Central memory CD8-positive, alpha-beta T cell (primary cell): ENCODE measurements around the gene CENPQ.

Experiments
- ATAC-seq: fragments of 150-1000 bp; cut with Tn5 transposase; replicated peaks from 2 replicates; pipeline ENCODE4 v1.10.0; 2022; ENCODE audit warnings: mild to moderate bottlenecking, moderate FRiP score, moderate number of reproducible peaks; ENCODE audit not compliant: poor library complexity, severe bottlenecking; ENCODE audit errors: extremely low read depth
- DNase-seq, 2 donors: peaks; one replicate each; pipeline ENCODE4 v3.0.0; 2021; ENCODE audit warnings: low spot score in 2 of 2
- H3K27ac Mint-ChIP-seq: one replicate; pipeline ENCODE4 v1.8.0; 2022; ENCODE audit warnings: low read depth, mild to moderate bottlenecking, moderate library complexity, mixed read lengths
- H3K27me3 Mint-ChIP-seq: one replicate; pipeline ENCODE4 v1.8.0; 2022; ENCODE audit warnings: mixed read lengths
- H3K36me3 Mint-ChIP-seq: one replicate; pipeline ENCODE4 v1.8.0; 2022; ENCODE audit warnings: mild to moderate bottlenecking, moderate library complexity, mixed read lengths; ENCODE audit not compliant: insufficient read depth
- H3K4me1 Mint-ChIP-seq: one replicate; pipeline ENCODE4 v1.8.0; 2022; ENCODE audit warnings: mixed read lengths
- H3K4me3 Mint-ChIP-seq: one replicate; pipeline ENCODE4 v1.8.0; 2022; ENCODE audit warnings: mild to moderate bottlenecking, moderate library complexity, mixed read lengths
- H3K9me3 Mint-ChIP-seq: one replicate; pipeline ENCODE4 v1.8.0; 2022; ENCODE audit warnings: mixed read lengths

CENPQ gene

DNA sequence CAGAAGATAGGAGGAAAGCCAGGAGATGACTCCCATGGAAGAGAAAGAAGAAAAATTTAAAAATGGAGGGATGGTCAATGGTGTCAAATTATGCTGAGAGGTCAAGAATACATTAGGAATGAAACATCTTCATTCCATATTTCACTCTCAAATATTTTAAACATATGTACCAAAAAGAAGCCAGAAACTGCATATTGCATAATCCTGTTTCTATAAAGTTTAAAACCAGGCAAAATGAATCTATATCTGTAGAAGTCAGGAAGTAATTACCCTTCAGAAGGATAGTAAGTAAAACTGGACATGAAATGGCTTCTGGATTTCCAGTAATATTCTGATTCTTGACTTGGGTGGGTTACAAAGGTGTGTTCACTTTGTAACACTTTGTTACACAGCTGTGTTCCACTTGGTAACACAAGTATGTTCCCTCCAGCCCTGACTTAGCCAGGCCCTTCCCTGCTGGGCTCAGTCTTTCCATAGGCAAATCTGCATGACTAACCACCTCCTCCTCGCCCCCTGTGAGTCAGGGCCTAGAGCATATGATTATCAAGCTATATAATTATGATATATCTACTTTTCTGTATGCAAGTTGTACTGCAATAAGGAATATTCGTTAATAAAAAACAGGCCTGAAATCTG lies 67.1 kb downstream of the CENPQ start:
- H3K4me3 Mint-ChIP-seq, result no peak overlapping the region
- peaks cover 20% of the 10 kb centered on the region for H3K27me3 Mint-ChIP-seq
- H3K4me1 Mint-ChIP-seq, result no peaks in the 10 kb centered on the region
- H3K36me3 Mint-ChIP-seq, result no peaks in the 10 kb centered on the region
- no peak for DNase-seq
- H3K9me3 Mint-ChIP-seq, result no peaks in the 10 kb centered on the region
- no peak for ATAC-seq
- H3K27ac Mint-ChIP-seq, result no peak overlapping the region

DNA sequence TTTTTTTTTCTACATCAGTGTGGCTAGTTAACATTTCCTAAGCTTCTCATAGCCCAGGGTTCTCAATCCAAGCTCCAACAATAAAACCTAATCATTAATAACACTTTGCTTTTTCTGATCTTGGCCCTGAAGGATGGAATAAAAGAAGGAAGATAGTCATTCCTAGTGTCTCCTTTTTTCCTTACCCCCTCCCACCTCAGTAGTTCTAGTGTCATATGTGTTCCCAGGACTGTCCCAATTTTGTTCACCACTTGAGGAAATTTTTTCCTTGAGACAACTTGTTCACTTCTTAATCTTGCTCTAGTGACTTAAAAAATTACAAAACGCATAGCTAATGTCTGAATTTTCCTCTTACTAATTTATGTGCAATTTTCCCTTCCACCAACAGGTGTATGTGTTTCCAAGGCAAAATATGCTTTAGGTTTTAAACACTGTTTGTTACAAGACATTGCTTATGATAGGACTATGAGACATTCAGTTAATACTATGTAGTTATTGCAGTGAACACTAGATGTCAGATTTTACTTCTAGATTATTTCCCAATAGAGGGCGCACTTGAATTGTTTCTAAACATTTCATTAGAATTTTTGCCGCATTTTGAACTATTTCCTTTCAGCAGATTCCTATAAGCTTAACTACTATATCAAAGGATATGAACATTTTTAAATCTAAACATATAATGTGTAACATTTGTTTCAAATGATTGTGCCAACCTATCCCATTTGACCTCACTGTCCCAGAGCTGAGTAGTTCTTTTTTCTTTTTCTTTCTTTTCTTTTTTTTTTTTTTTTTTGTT lies 68.8 kb downstream of the CENPQ start:
- DNase-seq, result no peak
- ATAC-seq, result peak; percentile 40
- no peaks in the 10 kb centered on the region for H3K36me3 Mint-ChIP-seq
- peaks cover 20% of the 10 kb centered on the region for H3K27me3 Mint-ChIP-seq
- no peaks in the 10 kb centered on the region for H3K4me1 Mint-ChIP-seq
- no peak overlapping the region for H3K4me3 Mint-ChIP-seq
- no peaks in the 10 kb centered on the region for H3K9me3 Mint-ChIP-seq
- no peak overlapping the region for H3K27ac Mint-ChIP-seq

DNA sequence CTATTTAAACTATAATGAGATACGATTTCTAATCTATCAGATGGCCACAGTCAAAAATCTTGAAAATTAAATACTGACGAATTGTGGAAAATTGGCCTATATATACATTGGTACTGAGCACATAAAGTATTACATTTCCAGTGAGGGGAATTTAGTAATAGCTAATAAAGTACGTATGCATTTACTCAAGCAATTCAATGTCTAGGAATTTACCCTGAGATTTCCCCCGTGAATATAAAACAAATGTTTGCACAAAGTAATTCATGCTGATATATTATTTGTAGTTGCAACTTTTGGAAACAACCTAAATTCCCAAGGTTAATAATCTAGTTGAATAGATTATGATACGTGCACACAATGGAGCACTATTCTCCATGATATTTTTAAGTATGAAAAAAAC lies 72.6 kb downstream of the CENPQ start:
- no peaks in the 10 kb centered on the region for H3K27me3 Mint-ChIP-seq
- no peak overlapping the region for H3K27ac Mint-ChIP-seq
- DNase-seq (no peak), ATAC-seq (no peak)
- H3K9me3 Mint-ChIP-seq, result no peaks in the 10 kb centered on the region
- H3K4me1 Mint-ChIP-seq, result no peaks in the 10 kb centered on the region
- no peak overlapping the region for H3K4me3 Mint-ChIP-seq
- H3K36me3 Mint-ChIP-seq, result no peaks in the 10 kb centered on the region

- Mint-ChIP-seq H3K36me3 (no peaks in the 10 kb centered on the region), H3K4me3 (no peak overlapping the region), H3K27ac (no peak overlapping the region), H3K27me3 (no peaks in the 10 kb centered on the region), H3K4me1 (no peaks in the 10 kb centered on the region), H3K9me3 (no peaks in the 10 kb centered on the region)
- ATAC-seq, result no peak
- DNase-seq, result no peak
Observed at GRCh38 chr6:49539102-49539501, 75.9 kb downstream of the CENPQ start.

GRCh38 chr6:49540614-49541013 lies 77.4 kb downstream of the CENPQ start:
- no peaks in the 10 kb centered on the region for H3K27me3 Mint-ChIP-seq
- H3K36me3 Mint-ChIP-seq, result no peaks in the 10 kb centered on the region
- DNase-seq (no peak), ATAC-seq (no peak)
- H3K4me1 Mint-ChIP-seq, result no peaks in the 10 kb centered on the region
- H3K27ac Mint-ChIP-seq, result no peak overlapping the region
- H3K9me3 Mint-ChIP-seq, result no peaks in the 10 kb centered on the region
- no peak overlapping the region for H3K4me3 Mint-ChIP-seq

DNA sequence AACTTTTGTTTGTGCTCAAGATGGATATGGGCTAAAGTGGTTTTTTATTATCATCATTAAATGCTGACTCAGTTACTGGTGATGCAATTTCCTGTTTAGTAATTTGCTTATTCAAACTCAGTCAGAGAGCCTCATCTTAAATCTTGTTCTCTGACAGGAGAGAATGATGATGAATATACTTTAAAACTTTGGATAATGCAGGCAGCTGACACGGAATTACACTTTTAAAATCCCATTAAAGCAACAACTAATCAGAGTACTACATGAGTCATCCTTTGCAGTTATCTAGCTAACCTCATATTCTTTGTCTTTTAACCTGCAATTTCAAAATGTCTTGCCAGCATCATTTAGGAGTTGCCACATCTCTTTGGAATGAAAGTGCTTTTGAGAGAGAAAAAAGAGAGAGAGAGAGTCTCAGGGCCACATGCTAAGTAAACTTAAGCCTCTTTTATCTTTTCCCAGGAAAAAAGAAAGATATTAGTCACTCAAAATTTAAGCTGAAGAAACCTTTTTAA lies 78.1 kb downstream of the CENPQ start:
- Mint-ChIP-seq H3K36me3 (no peaks in the 10 kb centered on the region), H3K27me3 (peaks cover 4% of the 10 kb centered on the region), H3K4me1 (no peaks in the 10 kb centered on the region), H3K9me3 (no peaks in the 10 kb centered on the region), H3K4me3 (no peak overlapping the region), H3K27ac (no peak overlapping the region)
- ATAC-seq, result no peak
- DNase-seq, result no peak

- Mint-ChIP-seq H3K36me3 (no peaks in the 10 kb centered on the region), H3K4me3 (no peak overlapping the region), H3K27ac (no peak overlapping the region), H3K27me3 (peaks cover 10% of the 10 kb centered on the region), H3K4me1 (no peaks in the 10 kb centered on the region), H3K9me3 (no peaks in the 10 kb centered on the region)
- DNase-seq (no peak), ATAC-seq (no peak)
Observed at GRCh38 chr6:49541936-49542335, 78.8 kb downstream of the CENPQ start.
